ENCODE data around the gene TASOR2. TPM values are rescaled to one million over a fixed set of nuclear protein-coding genes. Genes with fewer than 3 reads are reported as not detected.

Gene TASOR2
- total and polyA plus RNA-seq, 9 of the 15 experiments (the other 6 are each of a cell fraction or from before 2014, with no cell fraction given), result 12.7 to 75.3 (median 52.3) TPM

DNA sequence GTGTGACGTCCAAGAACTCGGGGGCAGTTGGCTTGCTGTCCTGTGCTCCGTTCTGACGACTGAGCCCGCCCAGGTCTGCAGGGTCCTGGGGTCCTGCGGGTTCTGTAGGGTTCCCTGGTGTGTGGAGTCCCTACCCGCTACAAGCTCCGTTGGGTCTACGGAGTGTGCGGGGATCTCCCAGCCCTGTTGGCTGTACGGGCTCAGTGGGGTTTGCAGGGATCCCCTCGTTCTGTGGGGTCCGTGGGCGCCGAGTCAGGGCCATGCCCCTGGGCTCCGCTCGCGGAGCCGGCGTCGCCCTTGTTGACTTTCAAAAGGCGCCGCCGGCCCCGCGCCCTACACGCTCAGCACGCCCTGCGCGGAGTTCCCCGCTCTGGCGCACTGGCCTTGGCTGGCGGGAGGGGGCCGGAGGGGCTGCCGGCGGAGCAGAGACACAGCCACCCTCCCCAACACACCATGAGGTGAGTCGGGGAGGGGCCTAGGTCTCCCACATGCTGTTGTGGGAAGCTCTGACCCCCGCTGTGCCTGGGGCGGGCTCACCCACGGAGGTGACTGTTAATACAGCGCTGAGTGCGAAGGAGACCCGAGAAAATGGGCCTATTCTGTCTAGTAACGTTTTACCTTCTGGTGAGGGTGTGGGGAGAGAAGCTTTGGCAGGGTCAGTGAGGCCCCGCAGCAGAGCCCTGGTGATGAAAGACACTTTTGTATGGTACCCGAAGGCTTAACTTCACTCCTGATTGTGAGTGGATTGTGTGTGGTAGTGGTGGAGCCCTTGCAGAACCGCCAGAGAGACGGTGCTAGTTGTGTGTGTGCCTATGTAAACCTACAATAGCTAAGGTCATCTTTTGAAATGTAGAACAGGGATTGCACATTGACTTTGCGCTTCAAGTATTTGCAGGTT is 8.1 kb downstream of the TASOR2 start (continued):
- peak; percentile 91 for TF ChIP-seq MYC (IDR thresholded peaks at IDR 0.05; ENCODE audit: low read depth, low read length)
- peak; percentile 23; the same call in 1 of the 2 replicates for TF ChIP-seq MYC (CRISPR knock-in tag; IDR thresholded peaks at IDR 0.05; ENCODE audit: borderline replicate concordance, low read depth)
- TF ChIP-seq CREBBP (IDR thresholded peaks at IDR 0.05; ENCODE audit: low read depth, low read length), result no peak
- TF ChIP-seq ZNF507 (tag; conservative IDR thresholded peaks at IDR 0.05), result no peak
- peak; percentile 96 for TF ChIP-seq KAT7 (CRISPR knock-in tag; IDR thresholded peaks at IDR 0.05; ENCODE audit: borderline replicate concordance)
- peak; percentile 47; the same call in 1 of the 2 replicates for TF ChIP-seq ZBTB1 (CRISPR knock-in tag; IDR thresholded peaks at IDR 0.05; ENCODE audit: borderline replicate concordance, low read depth)
- no peak for TF ChIP-seq ZNF140 (CRISPR knock-in tag; IDR thresholded peaks at IDR 0.05)
- peak; percentile 81 for TF ChIP-seq EP400 (IDR thresholded peaks at IDR 0.05)
- TF ChIP-seq PTRF (tag; IDR thresholded peaks at IDR 0.05), result no peak
- no peak for TF ChIP-seq CTCF (IDR thresholded peaks at IDR 0.05 in 2 of 3, conservative IDR thresholded peaks at IDR 0.05 in 1 of 3; ENCODE audit: insufficient read depth in 2 of 3, low read depth in 1 of 3, low read length in 3 of 3)
- TF ChIP-seq ZNF445 (CRISPR knock-in tag; IDR thresholded peaks at IDR 0.05; ENCODE audit: low read depth), result no peak
- TF ChIP-seq ZKSCAN1 (IDR thresholded peaks at IDR 0.05; ENCODE audit: low read depth, low read length), result no peak
- TF ChIP-seq STAT5B (CRISPR knock-in tag; IDR thresholded peaks at IDR 0.05), result no peak
- TF ChIP-seq TEAD4 (IDR thresholded peaks at IDR 0.05; ENCODE audit: low read length), result no peak
- TF ChIP-seq TEAD4 (CRISPR knock-in tag; IDR thresholded peaks at IDR 0.05; ENCODE audit: borderline replicate concordance), result no peak
- TF ChIP-seq SIN3B (IDR thresholded peaks at IDR 0.05; ENCODE audit: low read depth), result peak; percentile 22; the same call in 1 of the 2 replicates
- 0 out of 2 replicates have a peak, but pooled peaks have one; percentile 10 for TF ChIP-seq NFE2 (IDR thresholded peaks at IDR 0.05; ENCODE audit: low read depth)
- TF ChIP-seq FOXP1 (CRISPR knock-in tag; IDR thresholded peaks at IDR 0.05), result 0 out of 2 replicates have a peak, but pooled peaks have one; percentile 42
- TF ChIP-seq ARID2 (IDR thresholded peaks at IDR 0.05), result 0 out of 2 replicates have a peak, but pooled peaks have one; percentile 19
- TF ChIP-seq SMARCA4 (IDR thresholded peaks at IDR 0.05), result no peak
- no peak for TF ChIP-seq HMG20B (CRISPR knock-in tag; IDR thresholded peaks at IDR 0.05)
- no peak for TF ChIP-seq BRCA1 (IDR thresholded peaks at IDR 0.05)
- TF ChIP-seq BRCA1 (CRISPR knock-in tag; IDR thresholded peaks at IDR 0.05), result no peak

Data from K562 (cell line).